ENCODE data around the gene ANKLE2. TPM values are rescaled to one million over a fixed set of nuclear protein-coding genes. Genes with fewer than 3 reads are reported as not detected.

Gene ANKLE2
- polyA plus RNA-seq, 1 donor from 2014 or later, result 72.3 TPM

GRCh38 chr12:132773077-132773955, 11.7 kb upstream of the ANKLE2 start:
- Histone ChIP-seq H2AFZ (ENCODE audit: low read depth, low read length) (no peak overlapping the region), H3K9me3 (ENCODE audit: low read length) (no peaks in the 10 kb centered on the region), H3F3A (ENCODE audit: insufficient read depth, low read length, poor library complexity, severe bottlenecking) (no peaks in the 10 kb centered on the region), H3K27ac (ENCODE audit: low read length) (no peak overlapping the region), H3K9ac (ENCODE audit: low read length) (no peak overlapping the region), H3K27me3 (ENCODE audit: insufficient read depth, low read depth, low read length) (no peaks in the 10 kb centered on the region), H3K4me2 (ENCODE audit: low read length) (no peak overlapping the region), H3K9me2 (ENCODE audit: insufficient read depth, low read length) (no peaks in the 10 kb centered on the region), H4K20me1 (ENCODE audit: insufficient read depth) (no peaks in the 10 kb centered on the region), H3K36me3 (ENCODE audit: insufficient read depth, low read length) (peaks cover 4% of the 10 kb centered on the region), H3K4me3 (ENCODE audit: low read length) (no peak overlapping the region), H3K79me2 (replicated peaks; ENCODE audit: insufficient read depth, low read length) (no peaks in the 10 kb centered on the region)
- TF ChIP-seq EP300 (conservative IDR thresholded peaks at IDR 0.05; ENCODE audit: poor library complexity, severe bottlenecking) (no peak), TAF1 (IDR thresholded peaks at IDR 0.05; ENCODE audit: low read depth) (no peak), SMC3 (conservative IDR thresholded peaks at IDR 0.05; ENCODE audit: poor library complexity) (no peak), RAD21 (conservative IDR thresholded peaks at IDR 0.05) (no peak), EZH2 (IDR thresholded peaks at IDR 0.05; ENCODE audit: borderline replicate concordance, insufficient read depth, low read length, poor library complexity, severe bottlenecking) (no peak)

DNA sequence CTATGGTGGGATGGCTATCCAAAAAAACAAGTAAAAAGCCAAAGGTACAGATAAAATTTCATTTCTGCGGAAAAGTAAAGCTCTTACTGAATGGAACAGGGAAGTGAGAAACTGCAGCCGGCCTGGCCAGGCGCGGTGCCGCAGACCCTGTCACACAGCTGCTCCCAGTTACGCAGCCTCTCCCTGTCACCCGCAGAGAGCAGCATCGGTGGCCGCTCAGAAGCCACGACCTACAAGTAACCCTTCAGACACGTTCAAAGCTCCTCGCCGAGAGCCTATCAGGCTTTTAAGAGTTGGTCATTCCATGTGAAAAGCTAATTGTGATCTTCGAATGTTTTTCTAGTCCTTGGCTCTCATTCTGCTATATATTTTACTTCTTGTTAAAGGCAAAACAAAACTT, 11.0 kb upstream of the ANKLE2 start:
- H4K20me1 ChIP-seq (ENCODE audit: insufficient read depth), result no peaks in the 10 kb centered on the region
- no peak overlapping the region for H3K27ac ChIP-seq (ENCODE audit: low read length)
- H3K4me2 ChIP-seq (ENCODE audit: low read length), result no peak overlapping the region
- H3K27me3 ChIP-seq (ENCODE audit: insufficient read depth, low read depth, low read length), result no peaks in the 10 kb centered on the region
- H3K79me2 ChIP-seq (replicated peaks; ENCODE audit: insufficient read depth, low read length), result no peaks in the 10 kb centered on the region
- H3K9me3 ChIP-seq (ENCODE audit: low read length), result no peaks in the 10 kb centered on the region
- H2AFZ ChIP-seq (ENCODE audit: low read depth, low read length), result no peak overlapping the region
- H3K9ac ChIP-seq (ENCODE audit: low read length), result no peak overlapping the region
- H3K4me3 ChIP-seq (ENCODE audit: low read length), result no peak overlapping the region
- TF ChIP-seq, protein P1, sequence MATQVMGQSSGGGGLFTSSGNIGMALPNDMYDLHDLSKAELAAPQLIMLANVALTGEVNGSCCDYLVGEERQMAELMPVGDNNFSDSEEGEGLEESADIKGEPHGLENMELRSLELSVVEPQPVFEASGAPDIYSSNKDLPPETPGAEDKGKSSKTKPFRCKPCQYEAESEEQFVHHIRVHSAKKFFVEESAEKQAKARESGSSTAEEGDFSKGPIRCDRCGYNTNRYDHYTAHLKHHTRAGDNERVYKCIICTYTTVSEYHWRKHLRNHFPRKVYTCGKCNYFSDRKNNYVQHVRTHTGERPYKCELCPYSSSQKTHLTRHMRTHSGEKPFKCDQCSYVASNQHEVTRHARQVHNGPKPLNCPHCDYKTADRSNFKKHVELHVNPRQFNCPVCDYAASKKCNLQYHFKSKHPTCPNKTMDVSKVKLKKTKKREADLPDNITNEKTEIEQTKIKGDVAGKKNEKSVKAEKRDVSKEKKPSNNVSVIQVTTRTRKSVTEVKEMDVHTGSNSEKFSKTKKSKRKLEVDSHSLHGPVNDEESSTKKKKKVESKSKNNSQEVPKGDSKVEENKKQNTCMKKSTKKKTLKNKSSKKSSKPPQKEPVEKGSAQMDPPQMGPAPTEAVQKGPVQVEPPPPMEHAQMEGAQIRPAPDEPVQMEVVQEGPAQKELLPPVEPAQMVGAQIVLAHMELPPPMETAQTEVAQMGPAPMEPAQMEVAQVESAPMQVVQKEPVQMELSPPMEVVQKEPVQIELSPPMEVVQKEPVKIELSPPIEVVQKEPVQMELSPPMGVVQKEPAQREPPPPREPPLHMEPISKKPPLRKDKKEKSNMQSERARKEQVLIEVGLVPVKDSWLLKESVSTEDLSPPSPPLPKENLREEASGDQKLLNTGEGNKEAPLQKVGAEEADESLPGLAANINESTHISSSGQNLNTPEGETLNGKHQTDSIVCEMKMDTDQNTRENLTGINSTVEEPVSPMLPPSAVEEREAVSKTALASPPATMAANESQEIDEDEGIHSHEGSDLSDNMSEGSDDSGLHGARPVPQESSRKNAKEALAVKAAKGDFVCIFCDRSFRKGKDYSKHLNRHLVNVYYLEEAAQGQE (IDR thresholded peaks at IDR 0.05; ENCODE audit: borderline replicate concordance), result no peak
- TF ChIP-seq RAD21 (conservative IDR thresholded peaks at IDR 0.05) (no peak), EZH2 (IDR thresholded peaks at IDR 0.05; ENCODE audit: borderline replicate concordance, insufficient read depth, low read length, poor library complexity, severe bottlenecking) (no peak), TAF1 (IDR thresholded peaks at IDR 0.05; ENCODE audit: low read depth) (no peak), SMC3 (conservative IDR thresholded peaks at IDR 0.05; ENCODE audit: poor library complexity) (no peak), MXI1 (conservative IDR thresholded peaks at IDR 0.05; ENCODE audit: poor library complexity, severe bottlenecking) (no peak), EP300 (conservative IDR thresholded peaks at IDR 0.05; ENCODE audit: poor library complexity, severe bottlenecking) (no peak), POLR2AphosphoS5 (IDR thresholded peaks at IDR 0.05) (no peak)
- TF ChIP-seq, protein P2, sequence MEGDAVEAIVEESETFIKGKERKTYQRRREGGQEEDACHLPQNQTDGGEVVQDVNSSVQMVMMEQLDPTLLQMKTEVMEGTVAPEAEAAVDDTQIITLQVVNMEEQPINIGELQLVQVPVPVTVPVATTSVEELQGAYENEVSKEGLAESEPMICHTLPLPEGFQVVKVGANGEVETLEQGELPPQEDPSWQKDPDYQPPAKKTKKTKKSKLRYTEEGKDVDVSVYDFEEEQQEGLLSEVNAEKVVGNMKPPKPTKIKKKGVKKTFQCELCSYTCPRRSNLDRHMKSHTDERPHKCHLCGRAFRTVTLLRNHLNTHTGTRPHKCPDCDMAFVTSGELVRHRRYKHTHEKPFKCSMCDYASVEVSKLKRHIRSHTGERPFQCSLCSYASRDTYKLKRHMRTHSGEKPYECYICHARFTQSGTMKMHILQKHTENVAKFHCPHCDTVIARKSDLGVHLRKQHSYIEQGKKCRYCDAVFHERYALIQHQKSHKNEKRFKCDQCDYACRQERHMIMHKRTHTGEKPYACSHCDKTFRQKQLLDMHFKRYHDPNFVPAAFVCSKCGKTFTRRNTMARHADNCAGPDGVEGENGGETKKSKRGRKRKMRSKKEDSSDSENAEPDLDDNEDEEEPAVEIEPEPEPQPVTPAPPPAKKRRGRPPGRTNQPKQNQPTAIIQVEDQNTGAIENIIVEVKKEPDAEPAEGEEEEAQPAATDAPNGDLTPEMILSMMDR (IDR thresholded peaks at IDR 0.05; ENCODE audit: poor library complexity, severe bottlenecking), result no peak
- peaks cover 4% of the 10 kb centered on the region for H3K36me3 ChIP-seq (ENCODE audit: insufficient read depth, low read length)
- no peaks in the 10 kb centered on the region for H3K9me2 ChIP-seq (ENCODE audit: insufficient read depth, low read length)
- H3F3A ChIP-seq (ENCODE audit: insufficient read depth, low read length, poor library complexity, severe bottlenecking), result no peaks in the 10 kb centered on the region

Data from neural cell (in vitro differentiated cells).